Heart right ventricle (tissue), 16 donors: ENCODE measurements around the gene CD200. TPM values are rescaled to one million over a fixed set of nuclear protein-coding genes. Genes with fewer than 3 reads are reported as not detected.
A peak's percentile ranks its signal among the peaks of the same experiment; 100 is the strongest.

Experiments
- ATAC-seq, 8 donors: fragments of 200-7000 bp; cut with Tn5 transposase; one replicate each; pipeline ENCODE4 v1.9.1; 2020; ENCODE audit warnings: mild to moderate bottlenecking in 8 of 8, moderate library complexity in 8 of 8, moderate number of reproducible peaks in 1 of 8
- DNase-seq, 2 donors: peaks; one replicate each; pipeline ENCODE4 v3.0.0-alpha.2; 2020
- H3K27ac ChIP-seq, 10 donors: fragments of 200-600 bp; sonication (generic) in 2 of 10; one replicate each; pipeline versions ENCODE4 v1.5.0 to v1.8.0; 2020 to 2022; ENCODE audit warnings: mild to moderate bottlenecking in 3 of 10
- H3K27me3 ChIP-seq, 7 donors: fragments of 200-600 bp; one replicate each; pipeline ENCODE4 v1.8.0; 2021 to 2022; ENCODE audit warnings: mild to moderate bottlenecking in 2 of 7
- H3K36me3 ChIP-seq, 9 donors: fragments of 200-600 bp; sonication (generic) in 1 of 9; one replicate each; pipeline versions ENCODE4 v1.5.0 to v1.8.0; 2020 to 2022; ENCODE audit warnings: mild to moderate bottlenecking in 2 of 9
- H3K4me1 ChIP-seq, 9 donors: fragments of 200-600 bp; sonication (generic) in 1 of 9; one replicate each; pipeline versions ENCODE4 v1.5.0 to v1.8.0; 2020 to 2022; ENCODE audit warnings: mild to moderate bottlenecking in 4 of 9
- H3K4me3 ChIP-seq, 10 donors: fragments of 200-600 bp; sonication (generic) in 2 of 10; one replicate each; pipeline versions ENCODE4 v1.5.0 to v1.8.0; 2020 to 2022; ENCODE audit warnings: mild to moderate bottlenecking in 7 of 10, moderate library complexity in 2 of 10
- H3K9me3 ChIP-seq, 11 donors: fragments of 200-600 bp in 10 of 11; sonication (generic) in 2 of 11; one replicate each; pipeline versions ENCODE4 v1.5.0 to v1.8.0; 2013 to 2022; ENCODE audit warnings: mild to moderate bottlenecking in 2 of 11, control low read depth in 1 of 11, moderate library complexity in 1 of 11
- CTCF ChIP-seq, 9 donors: fragments of 200-600 bp; sonication (generic) in 2 of 9; IDR thresholded peaks; one replicate each; pipeline versions ENCODE4 v1.5.0 to v1.8.0; 2021 to 2022; ENCODE audit warnings: antibody characterized with exemption in 9 of 9, mild to moderate bottlenecking in 5 of 9, moderate library complexity in 1 of 9
- WGBS, 2 donors: extraction: QIAGEN DNeasy Blood & Tissue Kit; methylation state at CpG; one replicate each; pipeline ENCODE4 v1.1.7; 2013; ENCODE audit warnings: inconsistent platforms in 1 of 2; 5-methylcytosine and 5-hydroxymethylcytosine counted together
- intact Hi-C, 10 donors: fragments of 100-400 bp; cut with DNase I; formaldehyde crosslinking; loops; one replicate each; pipeline versions ENCODE4 v1.11.1 to v1.14.2; 2022
- polyA plus RNA-seq, 2 donors: library from polyadenylated mRNA; stranded (reverse); fragments of 200-250 nt; gene quantifications; one replicate each; pipeline ENCODE4 v1.2.3, GENCODE V29; 2013
- total RNA-seq, 10 donors: library from RNA; stranded (reverse); fragmentation: NEBNext Ultra II Directional in 3 of 10; extraction: Animal tissue kit (Norgen Biotek cat#: 25700) in 3 of 10; gene quantifications; one replicate each; pipeline versions ENCODE4 v1.2.1 to v1.2.4, GENCODE V29; 2021 to 2023
- donor health status: Arrhythmogenic right ventricular cardiomyopathy.
- donor health status: ischemic (EF 13 %, LVEDD 7.1; RV severe dilation, severe dysfunction).
- donor health status: healthy with polysubstance abuse.
- donor health status: DM: no; HTN: yes; CAD: no.
- donor health status: DM: no; HTN: no; CAD: no.
- donor health status: ischemic (EF 25% LVEDD 6.9; RV normal size, moderate dysfunction).
- donor health status: ischemic (EF 25% LVEDD 5.7; RV mildly dilated, moderate dysfunction).
- donor health status: healthy.
- donor health status: DM: yes; HTN: yes; CAD: no.
- donor health status: Ischemic cardiomyopathy.
- donor health status: ischemic (EF 35%, LVEDD 5.7; RV mildly dilated, moderate dysfunction).
- donor health status: nonischemic (EF 11% LVEDD 7.7; RV severe dilation, severe dysfunction).
- donor health status: DM: yes; HTN: yes; CAD: no.
- donor health status: PGD.
- donor health status: ischemic (EF 29% LVEDD 5.4; RV normal size, mild dysfunction).
- donor health status: nonischemic (EF 23%, LVEDD 6.1; RV moderate dilation, normal function).

The CD200 gene
- total and polyA plus RNA-seq, 12 donors = 0.44 to 3.3 (median 1.2) TPM

DNA sequence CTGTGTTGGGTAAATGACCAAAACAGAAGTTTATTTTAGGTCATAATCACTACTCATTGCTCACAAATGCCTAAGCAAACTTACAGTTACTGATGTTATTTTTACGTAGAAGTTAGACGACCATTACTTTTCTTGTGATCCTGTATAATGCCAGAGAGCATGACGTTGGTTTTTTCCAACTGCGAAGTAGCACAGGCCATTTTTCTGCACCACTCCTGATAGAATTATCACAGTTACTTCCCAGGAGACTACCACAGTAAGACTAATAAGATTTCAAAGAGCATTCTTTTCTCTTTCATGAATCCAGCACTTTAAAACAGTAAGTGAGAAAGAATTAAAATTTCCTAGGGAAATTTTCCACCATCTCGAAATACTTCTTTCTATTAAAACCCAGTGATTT lies 19.8 kb downstream of the CD200 start:
- TF ChIP-seq CTCF (IDR thresholded peaks at IDR 0.05) = no peak
- H3K4me1 ChIP-seq = peaks cover 0 to 72% (median 18%) of the 10 kb centered on the region in 9 donors
- DNase-seq (no peak), ATAC-seq (no peak)
- WGBS, 2 donors = 63 to 68% methylated on average over 5 of the region's 5 CpGs
- intact Hi-C loops = no loop called here
- no peaks in the 10 kb centered on the region for H3K27me3 ChIP-seq
- H3K9me3 ChIP-seq = no peaks in the 10 kb centered on the region
- peaks cover 0 to 26% (median 2%) of the 10 kb centered on the region in 9 donors for H3K36me3 ChIP-seq
- peak overlapping the region in 8 of 10 donors; percentile 5 to 68 (median 46) for H3K27ac ChIP-seq
- H3K4me3 ChIP-seq = no peak overlapping the region

- 67% methylated on average over 3 of the region's 3 CpGs for WGBS, 2 donors
- intact Hi-C loops = no loop called here
- TF ChIP-seq CTCF (IDR thresholded peaks at IDR 0.05) = no peak
- H3K36me3 ChIP-seq = peaks cover 0 to 22% (median 0%) of the 10 kb centered on the region in 9 donors
- peak in 3 of 8 donors; percentile 38 to 51 (median 48) for ATAC-seq
- no peak for DNase-seq
- H3K4me3 ChIP-seq = peak overlapping the region in 1 of 10 donors; percentile 17
- no peaks in the 10 kb centered on the region for H3K27me3 ChIP-seq
- H3K27ac ChIP-seq = peak overlapping the region in 8 of 10 donors; percentile 5 to 92 (median 58)
- peaks cover 0 to 71% (median 18%) of the 10 kb centered on the region in 9 donors for H3K4me1 ChIP-seq
- H3K9me3 ChIP-seq = no peaks in the 10 kb centered on the region
These were observed 20.4 kb downstream of the CD200 start for GRCh38 chr3:112353365-112353764.

- no peak for ATAC-seq
- no peaks in the 10 kb centered on the region for H3K9me3 ChIP-seq
- WGBS, 2 donors = 81 to 87% methylated on average over 2 of the region's 2 CpGs
- peak overlapping the region in 5 of 10 donors; percentile 24 to 92 (median 90) for H3K27ac ChIP-seq
- intact Hi-C loops = no loop called here
- no peaks in the 10 kb centered on the region for H3K27me3 ChIP-seq
- no peak for DNase-seq
- no peak for TF ChIP-seq CTCF (IDR thresholded peaks at IDR 0.05)
- peaks cover 0 to 17% (median 0%) of the 10 kb centered on the region in 9 donors for H3K36me3 ChIP-seq
- H3K4me1 ChIP-seq = peaks cover 0 to 59% (median 18%) of the 10 kb centered on the region in 9 donors
- peak overlapping the region in 2 of 10 donors; percentile 20 to 23 for H3K4me3 ChIP-seq
These were observed 21.8 kb downstream of the CD200 start for GRCh38 chr3:112354642-112355306.

DNA sequence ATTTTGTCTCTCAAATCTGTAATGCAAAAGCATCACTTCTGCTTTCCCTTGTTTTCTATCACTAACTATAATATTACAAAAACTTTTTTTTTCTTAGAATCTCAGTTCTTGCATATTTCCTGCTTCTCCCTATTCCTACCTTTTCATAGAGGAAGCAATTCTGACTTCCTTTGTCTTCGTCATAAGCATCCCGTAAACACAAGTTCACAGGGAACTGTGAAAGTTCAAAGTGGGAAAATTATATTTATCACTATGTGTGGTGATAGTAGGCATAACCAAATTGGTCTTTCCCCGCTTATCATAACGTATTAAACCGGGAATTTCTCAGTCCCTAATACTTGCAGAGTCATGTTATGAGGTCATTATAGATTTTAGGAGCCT lies 22.3 kb downstream of the CD200 start:
- H3K27me3 ChIP-seq = no peaks in the 10 kb centered on the region
- WGBS, 2 donors = 49 to 66% methylated on average over 5 of the region's 5 CpGs
- H3K4me3 ChIP-seq = peak overlapping the region in 3 of 10 donors; percentile 3 to 23 (median 20)
- H3K9me3 ChIP-seq = no peaks in the 10 kb centered on the region
- H3K4me1 ChIP-seq = peaks cover 0 to 54% (median 18%) of the 10 kb centered on the region in 9 donors
- ATAC-seq = no peak
- TF ChIP-seq CTCF (IDR thresholded peaks at IDR 0.05) = no peak
- intact Hi-C loops = no loop called here
- H3K27ac ChIP-seq = peak overlapping the region in 7 of 10 donors; percentile 24 to 92 (median 80)
- peaks cover 0 to 12% (median 0%) of the 10 kb centered on the region in 9 donors for H3K36me3 ChIP-seq
- no peak for DNase-seq
